ENCODE data around the gene UNC5A. TPM values are rescaled to one million over a fixed set of nuclear protein-coding genes. Genes with fewer than 3 reads are reported as not detected.

UNC5A gene
- total RNA-seq, 1 experiment from 2014 or later: 0.07 TPM

- BruUV-seq (replicated peaks): no TSS peak
- Histone ChIP-seq H3K27ac (ENCODE audit: low read length) (no peak overlapping the region), H3K4me2 (ENCODE audit: low read length) (no peak overlapping the region), H3K9me2 (replicated peaks; ENCODE audit: low read length) (no peaks in the 10 kb centered on the region), H4K20me1 (ENCODE audit: low read length) (no peaks in the 10 kb centered on the region), H3K4me3 (ENCODE audit: low read length) (no peak overlapping the region), H3F3A (ENCODE audit: low read length, unreplicated experiment) (no peaks in the 10 kb centered on the region), H3K79me2 (ENCODE audit: low read length) (no peaks in the 10 kb centered on the region), H3K27me3 (ENCODE audit: low read length) (peaks cover 29% of the 10 kb centered on the region), H3K9ac (ENCODE audit: low read length) (no peak overlapping the region), H2AFZ (ENCODE audit: low read length) (no peak overlapping the region), H3K9me3 (ENCODE audit: low read length) (no peaks in the 10 kb centered on the region), H3K36me3 (ENCODE audit: low read depth, low read length) (no peaks in the 10 kb centered on the region), H3K4me1 (ENCODE audit: insufficient read depth, low read length) (peaks cover 10% of the 10 kb centered on the region; the same call in 1 of the 2 replicates)
- TF ChIP-seq EZH2 (IDR thresholded peaks at IDR 0.05; ENCODE audit: low read length, unreplicated experiment) (no peak), CTCF (conservative IDR thresholded peaks at IDR 0.05; ENCODE audit: low read depth, low read length) (peak; percentile 67)
- intact Hi-C loops (cut with micrococcal nuclease): loop anchor here (10.0 kb wide), 1 partner anchor 148 kb away; no protein-coding TSS in a partner anchor
- POLR2A ChIA-PET (ENCODE audit: unreplicated experiment): interaction anchor here (0.6 kb wide), 1 partner anchor 159 kb away, joined by 3 read pairs; no protein-coding TSS in a partner anchor
- CTCF ChIA-PET: no interaction called here
- DNase-seq (no peak), ATAC-seq (peak; percentile 31)
These were observed 2.2 kb downstream of the UNC5A start for GRCh38 chr5:176812269-176813259.

DNA sequence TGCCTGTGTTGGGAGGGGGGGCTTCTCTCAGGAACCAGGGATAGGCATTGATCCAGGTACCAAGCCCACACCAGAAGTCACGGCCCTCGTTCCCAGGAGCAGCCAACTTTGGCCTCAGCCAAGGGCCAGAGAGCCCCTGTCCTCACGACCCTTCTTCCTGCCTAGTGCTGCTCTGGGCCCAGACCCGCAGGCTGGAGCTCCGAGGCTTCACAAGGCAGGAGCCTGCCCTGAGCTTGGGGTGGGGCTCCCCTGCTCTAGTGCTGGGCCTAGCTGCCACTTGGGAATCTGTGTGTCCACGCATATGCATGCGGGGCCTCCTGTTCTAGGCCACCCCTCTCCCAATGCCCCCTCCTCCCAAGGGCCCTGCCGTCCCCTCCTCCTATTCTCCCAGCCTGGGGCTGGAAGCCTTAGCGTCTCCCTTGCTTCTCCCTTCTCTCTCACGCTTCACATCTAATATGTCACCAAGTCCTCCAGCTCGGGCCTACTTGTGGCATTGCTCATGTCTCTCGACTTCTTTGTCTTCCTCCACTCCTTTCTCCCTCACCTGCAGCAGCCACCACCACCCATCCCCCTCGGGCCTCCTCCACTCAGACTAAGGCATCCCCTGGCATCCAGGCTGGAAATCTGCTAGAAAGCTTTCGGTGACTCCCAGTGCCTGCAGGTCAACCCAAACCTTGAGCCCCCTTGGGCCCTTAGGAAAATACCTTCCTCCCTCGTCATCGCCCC, 3.4 kb downstream of the UNC5A start:
- Histone ChIP-seq H3K9ac (ENCODE audit: low read length) (no peak overlapping the region), H3K27me3 (ENCODE audit: low read length) (peaks cover 26% of the 10 kb centered on the region), H3K4me1 (ENCODE audit: insufficient read depth, low read length) (peaks cover 10% of the 10 kb centered on the region; the same call in 1 of the 2 replicates), H3K79me2 (ENCODE audit: low read length) (no peaks in the 10 kb centered on the region), H3K4me2 (ENCODE audit: low read length) (no peak overlapping the region), H2AFZ (ENCODE audit: low read length) (no peak overlapping the region), H4K20me1 (ENCODE audit: low read length) (no peaks in the 10 kb centered on the region), H3K36me3 (ENCODE audit: low read depth, low read length) (no peaks in the 10 kb centered on the region), H3K9me3 (ENCODE audit: low read length) (no peaks in the 10 kb centered on the region), H3K27ac (ENCODE audit: low read length) (no peak overlapping the region), H3F3A (ENCODE audit: low read length, unreplicated experiment) (no peaks in the 10 kb centered on the region), H3K9me2 (replicated peaks; ENCODE audit: low read length) (no peaks in the 10 kb centered on the region), H3K4me3 (ENCODE audit: low read length) (no peak overlapping the region)
- intact Hi-C loops (cut with micrococcal nuclease): loop anchor here (10.0 kb wide), 1 partner anchor 149 kb away; no protein-coding TSS in a partner anchor
- ChIA-PET POLR2A (ENCODE audit: unreplicated experiment) (no interaction called here), CTCF (no interaction called here)
- ATAC-seq (no peak), DNase-seq (no peak)
- BruUV-seq (replicated peaks): no TSS peak
- TF ChIP-seq EZH2phosphoT487 (IDR thresholded peaks at IDR 0.05; ENCODE audit: borderline replicate concordance, low read length) (no peak), EZH2 (IDR thresholded peaks at IDR 0.05; ENCODE audit: low read length, unreplicated experiment) (no peak), CTCF (conservative IDR thresholded peaks at IDR 0.05; ENCODE audit: low read depth, low read length) (no peak)

All from PC-3 (cell line).